Natural killer cell (primary cell): ENCODE data around the gene SPATA24. TPM values are rescaled to one million over a fixed set of nuclear protein-coding genes. Genes with fewer than 3 reads are reported as not detected.

ENCODE experiments used
- ATAC-seq, 3 donors: fragments of 150-1000 bp in 2 of 3; fragments of 200-7000 bp in 1 of 3; cut with Tn5 transposase; 1 replicate in 1 of 3; 2 replicates in 2 of 3; pipeline ENCODE4 v1.10.0; 2021; ENCODE audit warnings: mild to moderate bottlenecking in 2 of 3, moderate library complexity in 2 of 3
- DNase-seq, 2 donors: peaks; one replicate each; pipeline versions ENCODE4 v3.0.0 to v3.0.0-alpha.2; 2013 to 2021; ENCODE audit warnings: mixed read lengths in 1 of 2
- H3K27ac ChIP-seq: one replicate; pipeline ENCODE4 v1.5.1; 2013; ENCODE audit warnings: mild to moderate bottlenecking, low read length
- H3K27me3 ChIP-seq: one replicate; pipeline ENCODE4 v1.6.1; 2013; ENCODE audit warnings: low read length; ENCODE audit not compliant: control insufficient read depth, insufficient read depth
- H3K36me3 ChIP-seq: one replicate; pipeline ENCODE4 v1.6.1; 2013; ENCODE audit warnings: low read length; ENCODE audit not compliant: control insufficient read depth, insufficient read depth
- H3K4me1 ChIP-seq: one replicate; pipeline ENCODE4 v1.6.1; 2013; ENCODE audit warnings: low read length; ENCODE audit not compliant: control insufficient read depth, insufficient read depth
- H3K4me3 ChIP-seq: one replicate; pipeline ENCODE4 v1.5.1; 2013; ENCODE audit warnings: low read length
- H3K9me3 ChIP-seq: one replicate; pipeline ENCODE4 v1.6.1; 2013; ENCODE audit warnings: low read length; ENCODE audit not compliant: control insufficient read depth, insufficient read depth
- H3K27ac Mint-ChIP-seq, 2 donors: one replicate each; pipeline ENCODE4 v1.8.0; 2022; ENCODE audit warnings: mild to moderate bottlenecking in 2 of 2, mixed read lengths in 2 of 2, moderate library complexity in 1 of 2
- H3K27me3 Mint-ChIP-seq, 2 donors: one replicate each; pipeline ENCODE4 v1.8.0; 2022; ENCODE audit warnings: low read depth in 2 of 2, mixed read lengths in 2 of 2
- H3K36me3 Mint-ChIP-seq: one replicate; pipeline ENCODE4 v1.8.0; 2022; ENCODE audit warnings: mixed read lengths
- H3K4me1 Mint-ChIP-seq, 2 donors: one replicate each; pipeline ENCODE4 v1.8.0; 2022; ENCODE audit warnings: mixed read lengths in 2 of 2
- H3K4me3 Mint-ChIP-seq: one replicate; pipeline ENCODE4 v1.8.0; 2022; ENCODE audit warnings: mild to moderate bottlenecking, moderate library complexity, mixed read lengths
- H3K9me3 Mint-ChIP-seq, 2 donors: one replicate each; pipeline ENCODE4 v1.8.0; 2022; ENCODE audit warnings: mixed read lengths in 2 of 2
- WGBS: methylation state at CpG from one replicate; pipeline ENCODE4 v1.1.7; 2013; ENCODE audit warnings: missing lambda C conversion rate; ENCODE audit not compliant: insufficient coverage; 5-methylcytosine and 5-hydroxymethylcytosine counted together
- intact Hi-C: fragments of 100-400 bp; cut with micrococcal nuclease; formaldehyde crosslinking; loops from one replicate; pipeline ENCODE4 v1.14.2; 2022
- total RNA-seq, 4 donors: library from RNA; stranded (reverse); fragments of 120-200 nt in 1 of 4; gene quantifications; one replicate each; pipeline versions ENCODE4 v1.2.3 to v1.2.4, GENCODE V29; 2013 to 2022
- TF ChIP-seq, protein P1 (sequence below): fragments of 200-600 bp; IDR thresholded peaks from one replicate; pipeline ENCODE4 v1.8.0; 2022; ENCODE audit warnings: antibody characterized with exemption

SPATA24 gene
- total RNA-seq, 3 donors from 2014 or later (not counting 1 experiment from before 2014, with no cell fraction given): 1.6 to 2.9 (median 2.7) TPM

DNA sequence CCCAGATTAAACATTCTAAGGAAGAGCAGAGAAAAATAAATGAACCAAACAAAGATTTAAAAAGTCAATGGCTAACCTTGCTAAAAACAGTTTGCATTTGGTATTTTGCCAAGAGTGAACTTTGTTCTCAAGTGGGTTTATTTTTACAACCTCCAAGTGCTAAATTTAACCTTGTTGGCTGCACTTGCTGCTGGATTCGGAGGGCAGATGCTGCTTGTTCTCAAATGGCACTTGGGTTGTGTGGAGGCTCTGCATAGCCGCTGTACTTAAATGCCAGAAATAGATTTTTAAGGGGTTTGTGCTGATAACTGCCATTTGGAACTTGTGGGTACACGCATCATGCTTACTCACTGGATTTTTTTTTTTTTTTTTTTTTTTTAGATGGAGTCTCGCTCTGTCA is 13.3 kb upstream of the SPATA24 start:
- TF ChIP-seq, protein P1, sequence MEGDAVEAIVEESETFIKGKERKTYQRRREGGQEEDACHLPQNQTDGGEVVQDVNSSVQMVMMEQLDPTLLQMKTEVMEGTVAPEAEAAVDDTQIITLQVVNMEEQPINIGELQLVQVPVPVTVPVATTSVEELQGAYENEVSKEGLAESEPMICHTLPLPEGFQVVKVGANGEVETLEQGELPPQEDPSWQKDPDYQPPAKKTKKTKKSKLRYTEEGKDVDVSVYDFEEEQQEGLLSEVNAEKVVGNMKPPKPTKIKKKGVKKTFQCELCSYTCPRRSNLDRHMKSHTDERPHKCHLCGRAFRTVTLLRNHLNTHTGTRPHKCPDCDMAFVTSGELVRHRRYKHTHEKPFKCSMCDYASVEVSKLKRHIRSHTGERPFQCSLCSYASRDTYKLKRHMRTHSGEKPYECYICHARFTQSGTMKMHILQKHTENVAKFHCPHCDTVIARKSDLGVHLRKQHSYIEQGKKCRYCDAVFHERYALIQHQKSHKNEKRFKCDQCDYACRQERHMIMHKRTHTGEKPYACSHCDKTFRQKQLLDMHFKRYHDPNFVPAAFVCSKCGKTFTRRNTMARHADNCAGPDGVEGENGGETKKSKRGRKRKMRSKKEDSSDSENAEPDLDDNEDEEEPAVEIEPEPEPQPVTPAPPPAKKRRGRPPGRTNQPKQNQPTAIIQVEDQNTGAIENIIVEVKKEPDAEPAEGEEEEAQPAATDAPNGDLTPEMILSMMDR: no peak
- 43% methylated on average over 4 of the region's 4 CpGs for WGBS
- intact Hi-C loops: no loop called here
- DNase-seq (no peak), ATAC-seq (no peak)
- Histone ChIP-seq H3K27me3 (no peaks in the 10 kb centered on the region), H3K4me1 (no peaks in the 10 kb centered on the region), H3K4me3 (no peak overlapping the region), H3K9me3 (no peaks in the 10 kb centered on the region), H3K36me3 (no peaks in the 10 kb centered on the region), H3K27ac (no peak overlapping the region)
- H3K4me1 Mint-ChIP-seq: peaks cover 2 to 3% of the 10 kb centered on the region in 2 donors
- no peak overlapping the region for H3K27ac Mint-ChIP-seq
- H3K36me3 Mint-ChIP-seq: no peaks in the 10 kb centered on the region
- H3K9me3 Mint-ChIP-seq: no peaks in the 10 kb centered on the region
- no peak overlapping the region for H3K4me3 Mint-ChIP-seq
- no peaks in the 10 kb centered on the region for H3K27me3 Mint-ChIP-seq

DNA sequence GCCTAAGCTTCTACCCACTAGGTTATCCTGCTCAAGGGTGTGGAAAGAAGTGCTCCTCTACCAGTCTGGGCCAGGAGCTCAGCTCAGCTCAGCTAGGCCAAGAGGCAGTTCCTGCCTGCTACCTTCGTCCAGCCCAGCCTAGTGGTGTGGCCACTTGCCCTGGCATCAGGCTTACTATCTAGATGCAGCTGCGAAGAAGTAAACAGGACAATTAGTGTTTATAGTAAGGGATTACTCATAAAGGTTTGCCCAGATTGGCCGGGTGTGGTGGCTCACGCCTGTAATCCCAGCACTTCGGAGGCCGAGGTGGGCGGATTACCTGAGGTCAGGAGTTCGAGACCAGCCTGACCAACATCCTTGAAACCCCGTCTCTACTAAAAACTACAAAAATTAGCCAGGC is 12.8 kb upstream of the SPATA24 start:
- Mint-ChIP-seq H3K4me1 (no peaks in the 10 kb centered on the region), H3K27ac (no peak overlapping the region), H3K27me3 (no peaks in the 10 kb centered on the region), H3K9me3 (no peaks in the 10 kb centered on the region), H3K4me3 (no peak overlapping the region), H3K36me3 (no peaks in the 10 kb centered on the region)
- ATAC-seq: no peak
- TF ChIP-seq, protein P1: no peak
- no peak overlapping the region for H3K4me3 ChIP-seq
- no peaks in the 10 kb centered on the region for H3K27me3 ChIP-seq
- H3K36me3 ChIP-seq: no peaks in the 10 kb centered on the region
- H3K4me1 ChIP-seq: no peaks in the 10 kb centered on the region
- intact Hi-C loops: no loop called here
- H3K9me3 ChIP-seq: no peaks in the 10 kb centered on the region
- WGBS: 89% methylated on average over 9 of the region's 9 CpGs
- no peak overlapping the region for H3K27ac ChIP-seq
- DNase-seq: no peak

DNA sequence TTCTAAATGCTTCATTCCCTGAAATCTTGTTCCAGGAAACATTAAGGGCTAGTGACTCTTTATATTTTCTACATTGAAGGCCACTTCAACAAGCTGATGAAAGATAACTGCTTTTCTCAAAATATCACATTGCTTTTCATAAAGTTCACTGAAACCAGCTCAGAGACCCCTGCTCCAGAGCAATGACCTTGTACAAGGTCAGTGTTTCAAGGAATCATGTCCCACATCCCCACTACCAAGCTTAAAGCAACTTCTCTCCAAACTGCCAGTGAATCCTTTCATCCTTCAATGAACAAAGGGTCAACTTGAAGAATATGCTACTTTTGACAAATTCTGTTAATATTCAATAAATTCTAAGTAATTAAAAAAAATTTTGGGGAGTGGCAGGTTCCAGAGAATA is 12.0 kb upstream of the SPATA24 start:
- H3K9me3 ChIP-seq: no peaks in the 10 kb centered on the region
- DNase-seq (no peak), ATAC-seq (no peak)
- H3K4me1 Mint-ChIP-seq: no peaks in the 10 kb centered on the region
- no peak overlapping the region for H3K27ac Mint-ChIP-seq
- H3K36me3 ChIP-seq: no peaks in the 10 kb centered on the region
- H3K4me3 Mint-ChIP-seq: no peak overlapping the region
- no peak overlapping the region for H3K27ac ChIP-seq
- no peaks in the 10 kb centered on the region for H3K9me3 Mint-ChIP-seq
- H3K27me3 ChIP-seq: no peaks in the 10 kb centered on the region
- no peaks in the 10 kb centered on the region for H3K36me3 Mint-ChIP-seq
- TF ChIP-seq, protein P1: no peak
- no peaks in the 10 kb centered on the region for H3K4me1 ChIP-seq
- intact Hi-C loops: no loop called here
- H3K4me3 ChIP-seq: no peak overlapping the region
- H3K27me3 Mint-ChIP-seq: no peaks in the 10 kb centered on the region

DNA sequence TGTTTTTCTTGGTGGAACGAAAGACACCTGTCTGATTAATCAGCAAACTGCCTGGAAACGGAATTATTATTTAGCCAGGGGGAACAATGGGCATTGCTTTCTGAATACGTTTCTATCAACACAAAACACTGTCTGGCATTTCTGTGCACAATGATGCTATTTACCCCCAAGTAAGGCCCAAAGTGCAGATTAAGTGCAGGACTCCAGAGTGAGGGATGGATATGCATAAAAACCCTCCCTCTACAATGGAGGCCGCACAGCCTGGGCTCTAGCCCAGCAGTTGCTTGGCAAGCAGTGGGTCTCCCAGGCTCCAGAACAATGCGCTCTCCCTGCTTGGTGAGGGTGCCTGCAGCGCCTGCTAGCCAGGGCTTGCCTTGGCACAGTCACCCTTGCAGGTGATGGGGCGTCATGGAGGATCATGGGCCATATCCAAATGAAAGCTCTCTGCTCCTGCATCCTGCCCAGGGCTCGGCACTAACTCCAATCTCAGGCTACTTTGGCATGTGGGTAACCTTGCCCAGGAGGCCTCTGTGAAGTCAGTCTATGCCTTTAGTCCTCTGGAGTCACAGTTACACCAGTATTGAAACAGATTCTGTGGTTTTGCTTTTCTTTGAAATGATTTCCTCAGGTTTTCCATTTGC is 11.5 kb upstream of the SPATA24 start:
- Histone ChIP-seq H3K27ac (no peak overlapping the region), H3K27me3 (no peaks in the 10 kb centered on the region), H3K4me3 (no peak overlapping the region), H3K36me3 (no peaks in the 10 kb centered on the region), H3K4me1 (no peaks in the 10 kb centered on the region), H3K9me3 (no peaks in the 10 kb centered on the region)
- Mint-ChIP-seq H3K4me1 (no peaks in the 10 kb centered on the region), H3K36me3 (no peaks in the 10 kb centered on the region), H3K4me3 (no peak overlapping the region), H3K27ac (no peak overlapping the region), H3K27me3 (no peaks in the 10 kb centered on the region), H3K9me3 (no peaks in the 10 kb centered on the region)
- intact Hi-C loops: no loop called here
- no peak for ATAC-seq
- 85% methylated on average over 8 of the region's 8 CpGs for WGBS
- DNase-seq: no peak
- TF ChIP-seq, protein P1: no peak
